H1 (cell line): Measurements from ENCODE around the gene SPOCK3. TPM values are rescaled to one million over a fixed set of nuclear protein-coding genes. Genes with fewer than 3 reads are reported as not detected.
A peak's percentile ranks its signal among the peaks of the same experiment; 100 is the strongest.

Experiments used
- CTCF ChIA-PET: fragments of 300-600 bp; sonication (Branson Sonifier 250); formaldehyde crosslinking; loops from one replicate; lab custom pipeline; 2021; ENCODE audit not compliant: partially characterized antibody; lab: Charles Lee
- POLR2A ChIA-PET: fragments of 300-600 bp; sonication (Branson Sonifier 250); formaldehyde crosslinking; loops from one replicate; lab custom pipeline; 2021; ENCODE audit warnings: inconsistent platforms; ENCODE audit not compliant: partially characterized antibody; lab: Charles Lee
- DNase-seq, 2 experiments: peaks; one replicate each; pipeline versions ENCODE4 v3.0.0 to v3.0.0-alpha.2; 2010 to 2022; ENCODE audit warnings: low spot score in 2 of 2, low read depth in 1 of 2, mixed read lengths in 1 of 2
- FAIRE-seq: peaks from 2 replicates; lab custom pipeline; 2011; peaks lifted over from hg19 to GRCh38; lab: Jason Lieb, UNC
- H2AFZ ChIP-seq: 2 replicates; pipeline ENCODE4 v1.8.1; 2012; ENCODE audit warnings: low read length, inconsistent platforms
- H2AK5ac ChIP-seq: 2 replicates; pipeline ENCODE4 v1.6.1; 2013; ENCODE audit warnings: low read depth, low read length
- H2BK120ac ChIP-seq: replicated peaks from 2 replicates; pipeline ENCODE3; 2013; ENCODE audit warnings: low read depth, low read length, inconsistent platforms
- H2BK12ac ChIP-seq: 2 replicates; pipeline ENCODE4 v1.6.1; 2013; ENCODE audit warnings: low read depth, low read length
- H2BK15ac ChIP-seq: 2 replicates; pipeline ENCODE4 v1.6.1; 2013; ENCODE audit warnings: low read length
- H2BK20ac ChIP-seq: 2 replicates; pipeline ENCODE4 v1.6.1; 2013; ENCODE audit warnings: low read length
- H2BK5ac ChIP-seq: 2 replicates; pipeline ENCODE4 v1.6.1; 2013; ENCODE audit warnings: low read depth, low read length
- H3K14ac ChIP-seq: 2 replicates; pipeline ENCODE4 v1.6.1; 2013; ENCODE audit warnings: inconsistent platforms; ENCODE audit not compliant: insufficient read length
- H3K18ac ChIP-seq: 2 replicates; pipeline ENCODE4 v1.6.1; 2013; ENCODE audit warnings: low read length; ENCODE audit errors: extremely low read depth
- H3K23ac ChIP-seq: 2 replicates; pipeline ENCODE4 v1.6.1; 2013; ENCODE audit warnings: inconsistent platforms; ENCODE audit not compliant: insufficient read length
- H3K23me2 ChIP-seq: 2 replicates; pipeline ENCODE4 v1.6.1; 2013; ENCODE audit warnings: low read depth, low read length
- H3K27ac ChIP-seq: 2 replicates; pipeline ENCODE4 v1.6.1; 2011; ENCODE audit warnings: low read depth, low read length, inconsistent platforms
- H3K27me3 ChIP-seq, 4 experiments: replicated peaks in 1 of 4; 1 replicate in 1 of 4; 2 replicates in 3 of 4; pipeline versions ENCODE4 v1.6.1 to v1.8.1; 2011 to 2013; ENCODE audit warnings: low read length in 3 of 4, mild to moderate bottlenecking in 3 of 4, inconsistent platforms in 2 of 4, mixed read lengths in 2 of 4, moderate library complexity in 1 of 4; ENCODE audit not compliant: control insufficient read depth in 3 of 4, insufficient read depth in 3 of 4; ENCODE audit errors: extremely low read depth in 1 of 4
- H3K36me3 ChIP-seq, 4 experiments: 2 replicates each; pipeline versions ENCODE4 v1.6.1 to v1.8.1; 2011 to 2013; ENCODE audit warnings: mild to moderate bottlenecking in 4 of 4, low read length in 3 of 4, moderate library complexity in 2 of 4, control low read depth in 1 of 4, inconsistent platforms in 1 of 4; ENCODE audit not compliant: insufficient read depth in 4 of 4, control insufficient read depth in 2 of 4
- H3K4ac ChIP-seq: replicated peaks from 2 replicates; pipeline ENCODE3; 2013; ENCODE audit warnings: low read length, low read depth, mixed read lengths, inconsistent platforms; ENCODE audit not compliant: insufficient read length
- H3K4me1 ChIP-seq, 4 experiments: replicated peaks in 1 of 4; 1 replicate in 1 of 4; 2 replicates in 3 of 4; pipeline versions ENCODE4 v1.6.1 to v1.8.1; 2011 to 2013; ENCODE audit warnings: low read length in 3 of 4, inconsistent platforms in 2 of 4, mixed read lengths in 1 of 4; ENCODE audit not compliant: insufficient read depth in 4 of 4, control insufficient read depth in 3 of 4
- H3K4me2 ChIP-seq, 2 experiments: 2 replicates each; pipeline versions ENCODE4 v1.6.1 to v1.8.1; 2011 to 2013; ENCODE audit warnings: low read depth in 2 of 2, low read length in 2 of 2, control low read depth in 1 of 2, inconsistent platforms in 1 of 2, mild to moderate bottlenecking in 1 of 2; ENCODE audit not compliant: insufficient read depth in 1 of 2
- H3K4me3 ChIP-seq, 4 experiments: fragments of 200-600, 300-600 bp in 1 of 4; sonication (generic), shearing (Covaris generic), sonication (Bioruptor Twin) in 1 of 4; 2 replicates each; pipeline versions ENCODE4 v1.5.1 to v1.8.1; 2011 to 2016; ENCODE audit warnings: low read length in 4 of 4, low read depth in 3 of 4, control low read depth in 2 of 4, inconsistent platforms in 2 of 4, mild to moderate bottlenecking in 2 of 4, mixed read lengths in 1 of 4, moderate library complexity in 1 of 4; ENCODE audit not compliant: insufficient read depth in 2 of 4; ENCODE audit errors: extremely low read depth in 1 of 4
- H3K56ac ChIP-seq: replicated peaks from 2 replicates; pipeline ENCODE3; 2013; ENCODE audit warnings: low read depth, mild to moderate bottlenecking, mixed read lengths, low read length, inconsistent platforms; ENCODE audit not compliant: insufficient read length
- H3K79me1 ChIP-seq: 2 replicates; pipeline ENCODE4 v1.6.1; 2013; ENCODE audit warnings: low read depth, low read length, control low read depth
- H3K79me2 ChIP-seq, 2 experiments: 2 replicates each; pipeline versions ENCODE4 v1.6.1 to v1.8.1; 2012 to 2013; ENCODE audit warnings: low read length in 2 of 2, mild to moderate bottlenecking in 2 of 2, inconsistent platforms in 1 of 2; ENCODE audit not compliant: insufficient read depth in 2 of 2, control insufficient read depth in 1 of 2
- H3K9ac ChIP-seq, 4 experiments: replicated peaks in 1 of 4; 1 replicate in 1 of 4; 2 replicates in 3 of 4; pipeline versions ENCODE4 v1.6.1 to v1.8.1; 2011 to 2013; ENCODE audit warnings: low read depth in 3 of 4, low read length in 3 of 4, control low read depth in 2 of 4, mild to moderate bottlenecking in 2 of 4, moderate library complexity in 2 of 4, inconsistent platforms in 1 of 4; ENCODE audit errors: extremely low read depth in 1 of 4
- H3K9me3 ChIP-seq, 2 experiments: 2 replicates each; pipeline versions ENCODE4 v1.6.1 to v1.8.1; 2012 to 2013; ENCODE audit warnings: mild to moderate bottlenecking in 2 of 2, moderate library complexity in 2 of 2, control low read depth in 1 of 2, inconsistent platforms in 1 of 2, low read depth in 1 of 2, low read length in 1 of 2, mixed read lengths in 1 of 2; ENCODE audit not compliant: insufficient read depth in 2 of 2
- H4K20me1 ChIP-seq, 2 experiments: replicated peaks in 1 of 2; 2 replicates each; pipeline versions ENCODE3 to v1.8.1; 2011 to 2013; ENCODE audit warnings: inconsistent platforms in 2 of 2, low read length in 2 of 2, mild to moderate bottlenecking in 1 of 2; ENCODE audit not compliant: insufficient read depth in 2 of 2, control insufficient read depth in 1 of 2
- H4K5ac ChIP-seq: 2 replicates; pipeline ENCODE4 v1.6.1; 2013; ENCODE audit warnings: low read length, low read depth, mixed read lengths, inconsistent platforms; ENCODE audit not compliant: insufficient read length
- H4K8ac ChIP-seq: 2 replicates; pipeline ENCODE4 v1.8.0; 2013; ENCODE audit warnings: mild to moderate bottlenecking, moderate library complexity, low read length, inconsistent platforms; ENCODE audit not compliant: insufficient read depth; ENCODE audit errors: extremely low read depth
- H4K91ac ChIP-seq: replicated peaks from 2 replicates; pipeline ENCODE3; 2013; ENCODE audit warnings: low read length, mixed read lengths, inconsistent platforms; ENCODE audit not compliant: insufficient read length
- BCL11A ChIP-seq, 2 experiments: IDR thresholded peaks; one replicate each; pipeline ENCODE4 v1.6.1; 2011; ENCODE audit warnings: low read depth in 2 of 2, low read length in 2 of 2, mild to moderate bottlenecking in 2 of 2
- BRCA1 ChIP-seq: IDR thresholded peaks from 2 replicates; pipeline ENCODE4 v1.6.1; 2012; ENCODE audit warnings: low read depth, low read length, improper control_type of control experiment
- CBX5 ChIP-seq: fragments of 300-800, 300-1000 bp; sonication (generic); IDR thresholded peaks from 2 replicates; pipeline ENCODE4 v1.7.1; 2016; ENCODE audit warnings: antibody characterized with exemption, low read length, low read depth
- CBX8 ChIP-seq: fragments of 300-800, 300-1000 bp; sonication (generic); IDR thresholded peaks from 2 replicates; pipeline ENCODE4 v1.7.1; 2016; ENCODE audit warnings: low read depth, low read length, borderline replicate concordance
- EGR1 ChIP-seq: IDR thresholded peaks from 2 replicates; pipeline ENCODE4 v1.6.1; 2011; ENCODE audit warnings: low read depth, low read length, borderline replicate concordance
- FOSL1 ChIP-seq: IDR thresholded peaks from 2 replicates; pipeline ENCODE4 v1.6.1; 2011; ENCODE audit warnings: mild to moderate bottlenecking, low read depth, low read length, moderate library complexity; ENCODE audit not compliant: insufficient read depth
- JUND ChIP-seq: IDR thresholded peaks from 2 replicates; pipeline ENCODE4 v1.6.1; 2011; ENCODE audit warnings: mild to moderate bottlenecking, improper control_type of control experiment, low read length
- POLR2A ChIP-seq, 2 experiments: IDR thresholded peaks; 1 replicate in 1 of 2; 2 replicates in 1 of 2; pipeline ENCODE4 v1.6.1; 2011; ENCODE audit warnings: low read depth in 2 of 2, low read length in 2 of 2, mild to moderate bottlenecking in 2 of 2; ENCODE audit errors: control extremely low read depth in 1 of 2
- POLR2AphosphoS5 ChIP-seq: IDR thresholded peaks from 2 replicates; pipeline ENCODE4 v1.6.1; 2011; ENCODE audit warnings: low read depth, low read length
- POU5F1 ChIP-seq: IDR thresholded peaks from 2 replicates; pipeline ENCODE4 v1.6.1; 2011; ENCODE audit warnings: low read depth, mild to moderate bottlenecking, low read length, moderate library complexity
- RFX5 ChIP-seq: IDR thresholded peaks from 2 replicates; pipeline ENCODE4 v1.6.1; 2011; ENCODE audit warnings: low read depth, low read length, improper control_type of control experiment, borderline replicate concordance
- RNF2 ChIP-seq: fragments of 200-900, 300-1000 bp; sonication (generic); IDR thresholded peaks from 2 replicates; pipeline ENCODE4 v1.7.1; 2016; ENCODE audit warnings: borderline replicate concordance, low read depth, mild to moderate bottlenecking, antibody characterized with exemption, low read length; ENCODE audit not compliant: poor library complexity, severe bottlenecking; ENCODE audit errors: missing control alignments
- SAP30 ChIP-seq: fragments of 300-600 bp; sonication (generic); IDR thresholded peaks from 2 replicates; pipeline ENCODE4 v1.7.1; 2012; ENCODE audit warnings: low read length, moderate library complexity, mild to moderate bottlenecking, inconsistent platforms; ENCODE audit not compliant: insufficient read depth, insufficient replicate concordance
- SRF ChIP-seq: IDR thresholded peaks from 2 replicates; pipeline ENCODE4 v1.6.1; 2011; ENCODE audit warnings: mild to moderate bottlenecking, low read depth, low read length, moderate library complexity
- TAF1 ChIP-seq: IDR thresholded peaks from 2 replicates; pipeline ENCODE4 v1.6.1; 2011; ENCODE audit warnings: mild to moderate bottlenecking, low read depth, low read length
- WGBS, 2 experiments: shearing (Covaris generic) in 1 of 2; methylation state at CpG; one replicate each; pipeline versions ENCODE4 v1.1.6 to v1.1.7; 2013 to 2015; ENCODE audit warnings: low lambda C conversion rate in 2 of 2, mixed read lengths in 2 of 2, inconsistent platforms in 1 of 2, low coverage in 1 of 2, missing lambda C conversion rate in 1 of 2; ENCODE audit not compliant: insufficient replicate concordance in 2 of 2, insufficient coverage in 1 of 2, insufficient read length in 1 of 2; ENCODE audit errors: extremely low coverage in 1 of 2, missing lambda C conversion rate in 1 of 2; 5-methylcytosine and 5-hydroxymethylcytosine counted together
- polyA plus RNA-seq, 7 experiments: library from polyadenylated mRNA; depleted of rRNA in 3 of 7; stranded (reverse) in 5 of 7; unstranded in 2 of 7; fragments of >200 nt in 5 of 7; fragments of 200-250 nt in 2 of 7; gene quantifications; 1 replicate in 5 of 7; 2 replicates in 1 of 7; 4 replicates in 1 of 7; pipeline versions ENCODE4 v1.2.1 to v1.2.3, GENCODE V29; 2011 to 2013; ENCODE audit warnings: missing spikeins in 2 of 7, mixed read lengths in 2 of 7
- total RNA-seq: library from RNA; stranded (reverse); fragmentation: NEBNext Ultra II Directional; extraction: Animal tissue kit (Norgen Biotek cat#: 25700); gene quantifications from 2 replicates; pipeline ENCODE4 v1.2.1, GENCODE V29; 2021

SPOCK3 gene
- total and polyA plus RNA-seq, 2 of the 8 experiments (the other 6 are each of a cell fraction or from before 2014, with no cell fraction given), result 0.14 to 0.60 TPM

DNA sequence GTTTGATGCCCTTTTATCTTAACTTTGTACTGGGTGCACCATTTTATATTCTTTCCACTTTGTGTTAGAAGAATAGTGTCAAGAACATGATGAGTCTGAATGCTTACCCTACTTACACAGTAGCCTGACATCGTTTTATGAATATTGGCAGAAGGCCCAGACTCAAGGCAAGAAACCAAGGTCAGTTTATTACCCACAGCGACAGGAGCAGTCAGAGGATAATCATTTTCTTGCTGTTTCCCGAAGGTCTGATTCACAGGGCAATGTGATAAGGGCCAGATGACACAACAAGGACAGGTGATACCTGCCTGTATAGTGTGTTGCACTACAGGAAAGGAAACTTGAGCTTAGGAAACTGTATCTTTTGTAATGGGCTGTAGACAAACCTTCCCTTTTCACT is 417.4 kb downstream of the SPOCK3 start:
- no peak overlapping the region for H4K8ac ChIP-seq
- no peak overlapping the region for H4K5ac ChIP-seq
- H3K23me2 ChIP-seq, result no peaks in the 10 kb centered on the region
- H3K79me2 ChIP-seq, result no peaks in the 10 kb centered on the region
- H3K36me3 ChIP-seq, result no peaks in the 10 kb centered on the region
- H3K4ac ChIP-seq, result no peak overlapping the region
- H2BK20ac ChIP-seq, result no peak overlapping the region; the same call in 1 of the 2 replicates
- H2AK5ac ChIP-seq, result no peak overlapping the region
- no peak overlapping the region for H3K23ac ChIP-seq
- H3K4me3 ChIP-seq, result no peak overlapping the region
- no peak overlapping the region for H2BK12ac ChIP-seq
- H2BK15ac ChIP-seq, result no peak overlapping the region
- POLR2A ChIA-PET, result no interaction called here
- TF ChIP-seq FOSL1 (no peak), SRF (no peak), CBX8 (no peak), POLR2AphosphoS5 (no peak), RFX5 (no peak), POU5F1 (no peak), TAF1 (no peak), POLR2A (IDR thresholded peaks at IDR 0.05; ENCODE audit: control extremely low read depth in 1 of 2, low read depth in 2 of 2, low read length in 2 of 2) (no peak), SAP30 (no peak), EGR1 (no peak), RNF2 (no peak), JUND (no peak), CBX5 (no peak), BCL11A (IDR thresholded peaks at IDR 0.05; ENCODE audit: low read depth in 2 of 2, low read length in 2 of 2) (no peak), BRCA1 (no peak)
- TF ChIP-seq, all 59 proteins: peak for 0
- Histone ChIP-seq H3K14ac (no peak overlapping the region), H3K4me1 (no peaks in the 10 kb centered on the region), H3K56ac (no peak overlapping the region), H3K9me3 (no peaks in the 10 kb centered on the region), H2BK120ac (no peak overlapping the region), H3K27ac (no peak overlapping the region), H3K79me1 (no peaks in the 10 kb centered on the region), H3K18ac (no peak overlapping the region), H2BK5ac (no peak overlapping the region), H3K9ac (no peak overlapping the region), H3K27me3 (no peaks in the 10 kb centered on the region), H4K20me1 (no peaks in the 10 kb centered on the region), H4K91ac (no peak overlapping the region), H2AFZ (0 out of 2 replicates have a peak overlapping the region, but pooled peaks have one; percentile 51), H3K4me2 (no peak overlapping the region)
- FAIRE-seq (no peak), DNase-seq (no peak)
- CTCF ChIA-PET, result no interaction called here
- WGBS, 2 experiments, result 92% methylated on average over 3 of the region's 3 CpGs; no CpG with 5 or more reads in 1 of the 2 experiments
